OCI-LY1 (cell line): Measurements from ENCODE around the gene SNTB2.

Source experiments
- H2AFZ ChIP-seq: fragments of 200-600 bp; sonication (generic), shearing (Covaris generic); 2 replicates; pipeline ENCODE4 v1.6.0; 2014; ENCODE audit warnings: antibody characterized with exemption, mild to moderate bottlenecking, low read length
- H3F3A ChIP-seq: fragments of 200-600 bp; sonication (generic), shearing (Covaris generic); 2 replicates; pipeline ENCODE4 v1.6.0; 2014; ENCODE audit warnings: mild to moderate bottlenecking, antibody characterized with exemption, low read length, moderate library complexity; ENCODE audit not compliant: insufficient read depth
- H3K27ac ChIP-seq: fragments of 200-600 bp; sonication (generic); 2 replicates; pipeline ENCODE4 v1.5.1; 2014; ENCODE audit warnings: low read length, mixed run types, mild to moderate bottlenecking, low read depth; ENCODE audit not compliant: poor library complexity, severe bottlenecking
- H3K27me3 ChIP-seq: fragments of 200-600 bp; sonication (generic); 2 replicates; pipeline ENCODE4 v1.6.0; 2014; ENCODE audit warnings: antibody characterized with exemption, mild to moderate bottlenecking, low read length, moderate library complexity; ENCODE audit not compliant: insufficient read depth
- H3K36me3 ChIP-seq: fragments of 200-600 bp; sonication (generic); 2 replicates; pipeline ENCODE4 v1.6.1; 2014; ENCODE audit warnings: mild to moderate bottlenecking, antibody characterized with exemption, low read length, moderate library complexity, mixed read lengths; ENCODE audit not compliant: insufficient read depth
- H3K4me1 ChIP-seq: fragments of 200-600 bp; sonication (generic); 2 replicates; pipeline ENCODE4 v1.5.1; 2014; ENCODE audit warnings: mild to moderate bottlenecking, low read length, moderate library complexity; ENCODE audit not compliant: insufficient read depth, severe bottlenecking
- H3K4me2 ChIP-seq: fragments of 200-600 bp; sonication (generic), shearing (Covaris generic); 2 replicates; pipeline ENCODE4 v1.6.1; 2014; ENCODE audit warnings: low read length
- H3K4me3 ChIP-seq: fragments of 200-600 bp; sonication (generic); 2 replicates; pipeline ENCODE4 v1.5.1; 2014; ENCODE audit warnings: low read length, low read depth, mild to moderate bottlenecking, mixed read lengths; ENCODE audit not compliant: poor library complexity, severe bottlenecking
- H3K79me2 ChIP-seq: fragments of 200-600 bp; shearing (Covaris generic); 2 replicates; pipeline ENCODE4 v1.6.1; 2016; ENCODE audit warnings: mixed run types, low read length, mixed read lengths; ENCODE audit not compliant: insufficient read depth
- H3K9ac ChIP-seq: fragments of 200-600 bp; sonication (generic), shearing (Covaris generic); 2 replicates; pipeline ENCODE4 v1.6.1; 2014; ENCODE audit warnings: mild to moderate bottlenecking, low read length, mixed read lengths
- H3K9me2 ChIP-seq: fragments of 200-600 bp; sonication (generic), shearing (Covaris generic); 2 replicates; pipeline ENCODE4 v1.6.1; 2014; ENCODE audit warnings: low read depth, mild to moderate bottlenecking, low read length, mixed read lengths
- H3K9me3 ChIP-seq: fragments of 200-600 bp; shearing (Covaris generic); 2 replicates; pipeline ENCODE4 v1.6.1; 2014; ENCODE audit warnings: low read length, mixed read lengths
- H4K20me1 ChIP-seq: fragments of 200-600 bp; sonication (generic), shearing (Covaris generic); 2 replicates; pipeline ENCODE4 v1.6.0; 2016; ENCODE audit warnings: mild to moderate bottlenecking, low read length; ENCODE audit not compliant: insufficient read depth
- EZH2 ChIP-seq: fragments of 200-600 bp; sonication (generic), shearing (Covaris generic); IDR thresholded peaks from 2 replicates; pipeline ENCODE4 v1.8.0; 2017; ENCODE audit warnings: borderline replicate concordance, mixed run types, mild to moderate bottlenecking, antibody characterized with exemption, low read length, moderate library complexity, mixed read lengths
- TF ChIP-seq, protein P1 (sequence below): fragments of 200-600 bp; sonication (generic), shearing (Covaris generic); IDR thresholded peaks from 2 replicates; pipeline ENCODE4 v1.5.1; 2017; ENCODE audit warnings: mild to moderate bottlenecking, antibody characterized with exemption, low read length, moderate library complexity, mixed read lengths

Gene SNTB2

DNA sequence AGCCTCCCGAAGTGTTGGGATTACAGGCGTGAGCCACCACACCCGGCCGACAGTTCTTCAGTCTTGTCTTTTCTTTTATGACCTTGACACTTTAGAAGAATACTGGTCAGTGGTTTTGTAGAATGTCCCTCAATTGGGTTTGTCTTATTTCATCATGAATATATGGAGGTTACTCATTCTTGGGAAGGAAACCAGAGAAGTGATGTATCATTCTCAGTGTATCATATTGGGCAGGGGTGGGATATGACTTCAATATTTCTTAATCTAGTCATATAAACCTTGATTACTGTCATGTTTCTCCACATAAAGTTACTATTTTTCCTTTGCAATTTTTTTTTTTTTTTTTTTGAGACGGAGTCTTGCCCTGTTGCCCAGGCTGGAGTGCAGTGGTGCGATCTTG, 36.9 kb downstream of the SNTB2 start:
- no peaks in the 10 kb centered on the region for H3K9me2 ChIP-seq
- no peaks in the 10 kb centered on the region; the same call in 1 of the 2 replicates for H4K20me1 ChIP-seq
- no peak overlapping the region for H2AFZ ChIP-seq
- TF ChIP-seq EZH2, result no peak
- TF ChIP-seq, protein P1, sequence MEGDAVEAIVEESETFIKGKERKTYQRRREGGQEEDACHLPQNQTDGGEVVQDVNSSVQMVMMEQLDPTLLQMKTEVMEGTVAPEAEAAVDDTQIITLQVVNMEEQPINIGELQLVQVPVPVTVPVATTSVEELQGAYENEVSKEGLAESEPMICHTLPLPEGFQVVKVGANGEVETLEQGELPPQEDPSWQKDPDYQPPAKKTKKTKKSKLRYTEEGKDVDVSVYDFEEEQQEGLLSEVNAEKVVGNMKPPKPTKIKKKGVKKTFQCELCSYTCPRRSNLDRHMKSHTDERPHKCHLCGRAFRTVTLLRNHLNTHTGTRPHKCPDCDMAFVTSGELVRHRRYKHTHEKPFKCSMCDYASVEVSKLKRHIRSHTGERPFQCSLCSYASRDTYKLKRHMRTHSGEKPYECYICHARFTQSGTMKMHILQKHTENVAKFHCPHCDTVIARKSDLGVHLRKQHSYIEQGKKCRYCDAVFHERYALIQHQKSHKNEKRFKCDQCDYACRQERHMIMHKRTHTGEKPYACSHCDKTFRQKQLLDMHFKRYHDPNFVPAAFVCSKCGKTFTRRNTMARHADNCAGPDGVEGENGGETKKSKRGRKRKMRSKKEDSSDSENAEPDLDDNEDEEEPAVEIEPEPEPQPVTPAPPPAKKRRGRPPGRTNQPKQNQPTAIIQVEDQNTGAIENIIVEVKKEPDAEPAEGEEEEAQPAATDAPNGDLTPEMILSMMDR, result no peak
- H3K9ac ChIP-seq, result no peak overlapping the region
- no peak overlapping the region for H3K4me2 ChIP-seq
- no peaks in the 10 kb centered on the region for H3K4me1 ChIP-seq
- no peaks in the 10 kb centered on the region for H3K27me3 ChIP-seq
- H3K27ac ChIP-seq, result no peak overlapping the region
- peaks cover 5% of the 10 kb centered on the region for H3K36me3 ChIP-seq
- H3K79me2 ChIP-seq, result peaks cover 36% of the 10 kb centered on the region
- H3K9me3 ChIP-seq, result no peaks in the 10 kb centered on the region
- H3K4me3 ChIP-seq, result no peak overlapping the region
- no peaks in the 10 kb centered on the region for H3F3A ChIP-seq

- no peaks in the 10 kb centered on the region for H3F3A ChIP-seq
- H3K4me1 ChIP-seq, result no peaks in the 10 kb centered on the region
- H3K36me3 ChIP-seq, result peaks cover 5% of the 10 kb centered on the region
- no peak for TF ChIP-seq EZH2
- TF ChIP-seq, protein P1, result no peak
- H3K27me3 ChIP-seq, result no peaks in the 10 kb centered on the region
- no peak overlapping the region for H3K9ac ChIP-seq
- H3K4me2 ChIP-seq, result no peak overlapping the region
- no peaks in the 10 kb centered on the region for H3K9me2 ChIP-seq
- no peak overlapping the region for H3K27ac ChIP-seq
- H3K9me3 ChIP-seq, result no peaks in the 10 kb centered on the region
- peaks cover 32% of the 10 kb centered on the region for H3K79me2 ChIP-seq
- no peak overlapping the region for H3K4me3 ChIP-seq
- H2AFZ ChIP-seq, result no peak overlapping the region
- H4K20me1 ChIP-seq, result no peaks in the 10 kb centered on the region; the same call in 1 of the 2 replicates
Observed at GRCh38 chr16:69225121-69225520, 38.2 kb downstream of the SNTB2 start.

DNA sequence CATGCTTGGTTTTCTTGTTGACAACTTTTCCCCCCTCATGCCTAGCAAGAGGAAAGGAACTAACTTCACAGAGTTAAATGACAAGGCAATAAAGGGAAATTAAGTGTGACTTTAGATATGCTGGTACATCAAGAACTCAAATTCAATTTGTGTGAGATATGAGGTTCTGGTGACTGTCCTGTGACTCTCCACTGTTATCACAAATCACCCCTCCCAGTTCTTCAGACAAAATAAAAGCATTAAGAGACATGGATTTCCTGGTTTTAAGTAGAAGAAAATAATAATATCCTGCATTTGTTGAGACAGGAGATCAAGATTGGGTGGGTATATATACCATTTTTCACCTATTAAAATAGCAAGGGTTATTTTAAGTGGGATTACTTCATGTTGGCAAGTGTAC, 46.2 kb downstream of the SNTB2 start:
- Histone ChIP-seq H3F3A (no peaks in the 10 kb centered on the region), H2AFZ (no peak overlapping the region), H3K4me1 (no peaks in the 10 kb centered on the region), H3K27ac (no peak overlapping the region), H3K79me2 (peaks cover 3% of the 10 kb centered on the region; the same call in 1 of the 2 replicates), H3K36me3 (0 out of 2 replicates have a peak, but pooled peaks cover under 1% of the 10 kb centered on the region), H3K9ac (no peak overlapping the region), H3K4me3 (no peak overlapping the region), H3K9me3 (no peaks in the 10 kb centered on the region), H3K4me2 (no peak overlapping the region), H3K27me3 (no peaks in the 10 kb centered on the region), H4K20me1 (no peaks in the 10 kb centered on the region), H3K9me2 (no peaks in the 10 kb centered on the region)
- no peak for TF ChIP-seq EZH2
- TF ChIP-seq, protein P1, result no peak
